Lower leg skin (tissue), 4 donors: Measurements from ENCODE around the gene CRHR2. TPM values are rescaled to one million over a fixed set of nuclear protein-coding genes. Genes with fewer than 3 reads are reported as not detected.

Experiments
- DNase-seq, 2 donors: peaks; one replicate each; pipeline ENCODE4 v3.0.0-alpha.2; 2019; ENCODE audit warnings: low spot score in 2 of 2
- H3K4me3 ChIP-seq: fragments of 200-600 bp; sonication (generic); 2 replicates; pipeline ENCODE4 v1.5.1; 2017; ENCODE audit warnings: mild to moderate bottlenecking, low read depth; ENCODE audit not compliant: poor library complexity, severe bottlenecking
- CTCF ChIP-seq, 3 donors: fragments of 450-650 bp; IDR thresholded peaks; one replicate each; pipeline ENCODE4 v1.5.1; 2016; ENCODE audit warnings: antibody characterized with exemption in 3 of 3, mild to moderate bottlenecking in 3 of 3, moderate library complexity in 2 of 3
- POLR2A ChIP-seq, 2 donors: fragments of 450-650 bp; IDR thresholded peaks; one replicate each; pipeline ENCODE4 v1.6.1; 2016 to 2017; ENCODE audit warnings: antibody characterized with exemption in 2 of 2, mild to moderate bottlenecking in 1 of 2, moderate library complexity in 1 of 2
- WGBS, 2 donors: methylation state at CpG; one replicate each; pipeline ENCODE4 v1.1.5; 2018; 5-methylcytosine and 5-hydroxymethylcytosine counted together
- intact Hi-C: fragments of 100-400 bp; cut with DNase I; formaldehyde crosslinking; loops from one replicate; pipeline ENCODE4 v1.15.0; 2023; ENCODE audit warnings: low total_unique reads
- total RNA-seq, 4 donors: library from RNA; depleted of rRNA; stranded (reverse); fragments of >200 nt; gene quantifications; one replicate each; pipeline ENCODE4 v1.1.0, GENCODE V29; 2016

Gene CRHR2
- total RNA-seq, 4 donors from 2014 or later, result 0.45 TPM; not detected in 3

DNA sequence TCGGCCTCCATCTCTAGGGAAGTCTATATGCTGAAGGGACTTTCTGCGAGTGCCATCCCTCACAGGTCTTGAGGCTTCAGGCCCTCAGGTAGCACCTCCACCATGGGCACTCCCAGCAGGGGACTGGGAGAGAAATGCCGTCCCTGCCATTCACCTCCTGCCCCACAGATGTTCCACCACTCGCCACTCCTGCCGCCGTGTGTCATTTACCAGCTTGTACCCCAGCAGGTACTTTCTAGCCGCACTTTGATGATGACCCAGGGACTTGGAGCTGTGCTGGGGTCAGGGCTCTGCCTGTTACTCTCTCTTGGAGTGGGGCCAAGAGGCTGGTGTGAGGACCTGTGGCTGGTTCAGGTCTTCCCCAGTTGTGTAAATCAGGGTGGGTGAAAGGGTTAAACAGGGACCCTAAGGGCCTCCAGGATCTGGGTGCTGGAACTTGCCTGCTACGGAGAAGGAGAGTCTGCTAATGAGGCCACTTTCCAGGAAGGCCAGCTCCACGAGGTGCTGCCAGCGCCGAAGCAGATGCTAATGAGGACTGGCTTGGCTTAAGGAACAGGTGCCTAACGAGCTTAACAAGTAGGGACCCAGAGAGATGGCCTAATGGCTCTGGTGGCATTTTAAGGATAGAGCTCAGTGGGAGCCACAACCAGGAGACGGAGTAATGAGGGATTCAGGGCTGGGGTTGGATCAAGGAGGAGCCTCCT lies 32.4 kb downstream of the CRHR2 start:
- intact Hi-C loops, result no loop called here
- TF ChIP-seq CTCF (IDR thresholded peaks at IDR 0.05) (no peak), POLR2A (IDR thresholded peaks at IDR 0.05) (no peak)
- peak in 1 of 2 donors; percentile 61 for DNase-seq
- WGBS, 2 donors, result 89% methylated on average over 13 of the region's 13 CpGs
- no peak overlapping the region for H3K4me3 ChIP-seq

DNA sequence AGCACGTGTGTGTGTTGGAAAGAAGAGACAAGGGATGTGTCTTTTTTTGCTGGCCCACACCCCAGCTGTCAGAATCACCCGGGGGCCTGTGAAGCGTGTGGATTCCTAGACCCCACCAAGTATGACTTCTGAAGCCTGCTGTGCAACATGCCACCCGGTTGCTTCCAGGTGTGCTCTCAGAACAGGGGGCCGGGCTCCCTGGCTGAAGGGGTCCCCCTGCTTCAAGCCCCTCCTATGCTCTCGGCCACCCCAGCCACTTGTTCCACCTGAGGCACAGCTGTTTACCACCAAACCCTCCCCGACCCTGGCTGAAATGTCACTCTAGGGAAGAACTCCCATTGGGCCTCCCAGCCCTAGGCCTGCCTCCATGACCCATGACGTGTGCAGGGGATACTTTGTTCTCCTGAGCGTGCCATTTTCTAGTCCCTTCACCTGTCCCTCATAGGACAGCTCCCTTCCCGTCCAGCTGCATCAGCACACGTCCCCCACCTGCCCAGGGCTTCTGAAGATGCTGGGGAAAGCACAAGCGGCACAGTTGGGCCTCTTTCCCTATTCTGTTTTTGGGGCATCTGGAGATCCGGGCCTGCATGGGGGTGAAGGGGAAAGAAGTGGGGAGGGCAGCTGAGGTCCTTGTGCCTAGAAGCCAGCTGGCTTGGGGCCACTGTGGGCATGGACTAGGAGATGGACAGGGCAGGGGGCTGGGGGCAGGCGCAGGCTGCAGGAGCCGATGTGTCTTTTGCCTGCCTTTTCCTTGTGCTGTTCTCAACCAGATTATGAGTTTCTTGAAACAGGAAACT lies 33.3 kb downstream of the CRHR2 start:
- WGBS, 2 donors, result 83 to 91% methylated on average over 14 to 15 of the region's 15 CpGs
- TF ChIP-seq CTCF (IDR thresholded peaks at IDR 0.05) (no peak), POLR2A (IDR thresholded peaks at IDR 0.05) (no peak)
- H3K4me3 ChIP-seq, result no peak overlapping the region
- intact Hi-C loops, result no loop called here
- peak in 1 of 2 donors; percentile 77 for DNase-seq

DNA sequence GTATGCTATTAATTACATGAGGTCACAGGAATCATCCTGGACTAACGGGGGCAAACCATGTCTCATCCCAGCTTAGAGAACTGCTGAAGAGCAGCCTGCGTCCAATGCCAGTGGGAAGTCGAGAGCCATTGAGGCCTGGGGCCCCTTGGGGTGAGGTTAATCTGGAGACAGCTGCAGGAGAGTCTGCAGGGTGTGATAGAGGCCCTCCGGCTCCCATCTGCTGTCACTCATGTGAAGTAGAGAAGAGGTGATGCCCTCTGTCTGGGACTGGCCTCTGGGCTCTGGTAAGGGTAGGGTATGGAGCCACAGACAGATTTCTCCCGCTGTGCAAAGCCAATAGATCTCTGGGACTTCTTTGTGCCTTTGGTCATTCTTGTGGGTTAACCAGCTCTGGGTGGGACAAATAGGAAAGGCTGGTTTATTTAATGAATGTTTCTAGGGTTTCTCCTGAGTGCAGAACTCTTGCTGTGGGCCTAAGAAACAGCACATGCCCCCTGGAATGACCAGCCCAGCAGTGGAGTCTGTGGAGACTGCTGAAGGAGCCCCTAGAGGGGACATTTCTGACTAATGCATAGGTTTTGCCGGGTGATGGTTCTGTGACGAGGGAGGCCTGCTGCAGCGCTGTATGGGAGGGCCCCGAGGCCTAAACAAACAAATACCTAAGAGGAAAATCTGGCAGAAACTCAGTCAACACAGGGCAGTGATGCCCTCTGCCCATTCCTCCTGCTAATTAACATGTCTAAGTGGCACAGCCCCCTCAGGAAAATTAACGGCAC lies 34.5 kb downstream of the CRHR2 start:
- intact Hi-C loops, result no loop called here
- no peak for TF ChIP-seq POLR2A (IDR thresholded peaks at IDR 0.05)
- no peak for TF ChIP-seq CTCF (IDR thresholded peaks at IDR 0.05)
- no peak overlapping the region for H3K4me3 ChIP-seq
- DNase-seq, result peak in 1 of 2 donors; percentile 40
- 87 to 90% methylated on average over 10 of the region's 10 CpGs for WGBS, 2 donors

- no peak overlapping the region for H3K4me3 ChIP-seq
- no peak for TF ChIP-seq POLR2A (IDR thresholded peaks at IDR 0.05)
- no peak for TF ChIP-seq CTCF (IDR thresholded peaks at IDR 0.05)
- peak; percentile 3 to 82 for DNase-seq
- intact Hi-C loops, result no loop called here
- 82 to 94% methylated on average over 12 of the region's 12 CpGs for whole genome bisulfite sequencing, 2 donors
These were observed 36.1 kb downstream of the CRHR2 start for GRCh38 chr7:30646154-30646553.

- intact Hi-C loops, result no loop called here
- DNase-seq, result peak in 1 of 2 donors; percentile 10
- no peak for TF ChIP-seq CTCF (IDR thresholded peaks at IDR 0.05)
- no peak for TF ChIP-seq POLR2A (IDR thresholded peaks at IDR 0.05)
- no peak overlapping the region for H3K4me3 ChIP-seq
- WGBS, 2 donors, result 77 to 82% methylated on average over 3 of the region's 3 CpGs
These were observed 36.6 kb downstream of the CRHR2 start for GRCh38 chr7:30645661-30646060.
